Right hindlimb (tissue), 1 donor: ENCODE data around the gene PRKAG2.

Experiments
- DNase-seq: peaks from one replicate; pipeline ENCODE4 v3.0.0-alpha.2; 2018

The PRKAG2 gene

GRCh38 chr7:151900591-151900985, 23.7 kb upstream of the PRKAG2 start:
- no peak for DNase-seq

- no peak for DNase-seq
Observed at GRCh38 chr7:151899513-151900360, 22.8 kb upstream of the PRKAG2 start.

- DNase-seq: no peak
Observed at GRCh38 chr7:151897951-151898686, 21.2 kb upstream of the PRKAG2 start.

- DNase-seq: no peak
Observed at GRCh38 chr7:151897161-151897731, 20.3 kb upstream of the PRKAG2 start.

GRCh38 chr7:151896486-151896885, 19.6 kb upstream of the PRKAG2 start:
- no peak for DNase-seq

GRCh38 chr7:151896086-151896485, 19.2 kb upstream of the PRKAG2 start:
- no peak for DNase-seq

GRCh38 chr7:151895631-151896031, 18.7 kb upstream of the PRKAG2 start:
- no peak for DNase-seq

GRCh38 chr7:151895008-151895630, 18.2 kb upstream of the PRKAG2 start:
- DNase-seq: no peak

- no peak for DNase-seq
Observed at GRCh38 chr7:151894111-151895007, 17.4 kb upstream of the PRKAG2 start.

- no peak for DNase-seq
Observed at GRCh38 chr7:151893405-151893923, 16.5 kb upstream of the PRKAG2 start.

GRCh38 chr7:151891753-151892152, 14.8 kb upstream of the PRKAG2 start:
- no peak for DNase-seq

GRCh38 chr7:151891182-151891581, 14.3 kb upstream of the PRKAG2 start:
- no peak for DNase-seq

GRCh38 chr7:151890355-151891004, 13.6 kb upstream of the PRKAG2 start:
- DNase-seq: no peak

- DNase-seq: no peak
Observed at GRCh38 chr7:151889406-151890354, 12.8 kb upstream of the PRKAG2 start.

- no peak for DNase-seq
Observed at GRCh38 chr7:151888079-151889067, 11.5 kb upstream of the PRKAG2 start.

GRCh38 chr7:151886783-151887182, 9.9 kb upstream of the PRKAG2 start:
- DNase-seq: no peak

- no peak for DNase-seq
Observed at GRCh38 chr7:151885202-151885580, 8.3 kb upstream of the PRKAG2 start.

GRCh38 chr7:151884312-151885201, 7.6 kb upstream of the PRKAG2 start:
- no peak for DNase-seq
